ENCODE data around the gene STRADB. TPM values are rescaled to one million over a fixed set of nuclear protein-coding genes. Genes with fewer than 3 reads are reported as not detected.

STRADB gene
- total and polyA plus RNA-seq, 2 donors (not counting 3 experiments of a cell fraction or from before 2014, with no cell fraction given) = 6.9 to 16.6 TPM

DNA sequence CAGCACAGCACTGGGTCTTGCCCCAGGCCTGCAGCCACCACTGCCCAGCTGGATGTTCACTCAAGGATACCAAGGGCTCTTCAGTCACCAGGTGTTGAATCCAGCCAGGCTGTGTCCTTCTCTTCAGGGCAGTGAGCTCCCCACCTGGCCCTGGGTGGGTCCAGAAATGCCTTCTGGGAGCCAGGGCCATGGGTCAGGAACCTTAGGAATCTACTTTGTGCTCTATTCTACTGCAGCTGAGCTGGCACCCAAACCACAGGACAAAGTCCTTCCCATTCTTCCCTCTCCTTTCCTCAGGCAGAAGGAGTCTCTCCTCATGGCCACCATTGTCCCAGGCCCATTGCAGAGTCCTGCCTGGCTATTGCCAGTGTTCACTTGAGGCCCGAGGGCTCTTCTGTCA, 13.0 kb downstream of the STRADB start:
- Histone ChIP-seq H3K4me2 (ENCODE audit: insufficient read depth, low read length) (no peak overlapping the region), H4K20me1 (replicated peaks; ENCODE audit: control insufficient read depth, extremely low read depth, insufficient read depth, low read length) (no peaks in the 10 kb centered on the region), H3K79me2 (ENCODE audit: control insufficient read depth, insufficient read depth, low read length) (no peaks in the 10 kb centered on the region), H3K4me3 (replicated peaks in 1 of 3; ENCODE audit: insufficient read depth in 1 of 3, low read depth in 1 of 3, low read length in 3 of 3) (no peak overlapping the region), H3K9ac (replicated peaks; ENCODE audit: extremely low read depth, insufficient read depth, low read length) (no peak overlapping the region), H3K27ac (ENCODE audit: insufficient read depth, low read depth, low read length) (no peak overlapping the region), H3K9me1 (replicated peaks; ENCODE audit: control insufficient read depth, extremely low read depth, insufficient read depth, low read length) (no peaks in the 10 kb centered on the region), H3K9me3 (replicated peaks; ENCODE audit: control insufficient read depth, insufficient read depth, low read length) (no peaks in the 10 kb centered on the region), H3K36me3 (ENCODE audit: control insufficient read depth in 2 of 2, extremely low read depth in 1 of 2, insufficient read depth in 2 of 2, low read length in 2 of 2) (no peaks in the 10 kb centered on the region), H3K4me1 (ENCODE audit: control insufficient read depth, extremely low read depth, insufficient read depth, low read length) (peaks cover 10% of the 10 kb centered on the region), H2AFZ (ENCODE audit: low read depth, low read length) (no peak overlapping the region), H3K27me3 (ENCODE audit: control insufficient read depth in 2 of 2, insufficient read depth in 2 of 2, low read length in 2 of 2) (no peaks in the 10 kb centered on the region)
- dilution Hi-C loops (cut with MboI; ENCODE audit: extremely low pct_ligation_motif_present, low sequenced_read_pairs) = no loop called here
- no peak for FAIRE-seq
- no peak for TF ChIP-seq CTCF (IDR thresholded peaks at IDR 0.05; ENCODE audit: extremely low read depth in 1 of 2, insufficient read depth in 1 of 2, low read depth in 1 of 2, low read length in 2 of 2)
- TF ChIP-seq FOS (IDR thresholded peaks at IDR 0.05; ENCODE audit: borderline replicate concordance, insufficient read depth, low read length) = no peak
- no peak for TF ChIP-seq MYC (IDR thresholded peaks at IDR 0.05; ENCODE audit: low read depth, low read length)
- no peak for TF ChIP-seq EZH2 (IDR thresholded peaks at IDR 0.05; ENCODE audit: borderline replicate concordance, low read depth, low read length, severe bottlenecking)
- no peak for TF ChIP-seq JUN (IDR thresholded peaks at IDR 0.05; ENCODE audit: borderline replicate concordance, insufficient read depth, insufficient read length, low read depth)
- TF ChIP-seq, protein P1, sequence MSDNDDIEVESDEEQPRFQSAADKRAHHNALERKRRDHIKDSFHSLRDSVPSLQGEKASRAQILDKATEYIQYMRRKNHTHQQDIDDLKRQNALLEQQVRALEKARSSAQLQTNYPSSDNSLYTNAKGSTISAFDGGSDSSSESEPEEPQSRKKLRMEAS (IDR thresholded peaks at IDR 0.05; ENCODE audit: insufficient read depth, insufficient read length) = no peak
- TF ChIP-seq POLR2A (IDR thresholded peaks at IDR 0.05; ENCODE audit: low read depth, low read length) = no peak
- TF ChIP-seq POLR2AphosphoS5 (IDR thresholded peaks at IDR 0.05; ENCODE audit: insufficient read depth, low read depth, low read length) = no peak
- TF ChIP-seq GATA2 (IDR thresholded peaks at IDR 0.05; ENCODE audit: insufficient read depth, insufficient read length, low read depth, low read length) = no peak
- BruUV-seq (replicated peaks) = no TSS peak
- no peak for DNase-seq (ENCODE audit: low read depth, low spot score)
- POLR2A ChIA-PET = no interaction called here
- intact Hi-C loops (cut with micrococcal nuclease) = no loop called here
- CTCF ChIA-PET = interaction anchor here (1.6 kb wide), 1 partner anchor 13 kb away, joined by 7 read pairs; the partner anchor contains the start of genes STRADB and TRAK2

All from endothelial cell of umbilical vein (primary cell).